T-helper 2 cell (primary cell): ENCODE results near the gene BACE2.
"Not testable (repeated sequence)": the region's sequence is repeated elsewhere in the genome, so short reads cannot be mapped to it uniquely, and the experiment has no call there.

Experiments used
- DNase-seq, 5 experiments: peaks; one replicate each; pipeline versions ENCODE4 v3.0.0 to v3.0.0-alpha.2; 2012 to 2022

Gene BACE2

GRCh38 chr21:41242238-41242829 is 74.4 kb downstream of the BACE2 start:
- no peak for DNase-seq

DNA sequence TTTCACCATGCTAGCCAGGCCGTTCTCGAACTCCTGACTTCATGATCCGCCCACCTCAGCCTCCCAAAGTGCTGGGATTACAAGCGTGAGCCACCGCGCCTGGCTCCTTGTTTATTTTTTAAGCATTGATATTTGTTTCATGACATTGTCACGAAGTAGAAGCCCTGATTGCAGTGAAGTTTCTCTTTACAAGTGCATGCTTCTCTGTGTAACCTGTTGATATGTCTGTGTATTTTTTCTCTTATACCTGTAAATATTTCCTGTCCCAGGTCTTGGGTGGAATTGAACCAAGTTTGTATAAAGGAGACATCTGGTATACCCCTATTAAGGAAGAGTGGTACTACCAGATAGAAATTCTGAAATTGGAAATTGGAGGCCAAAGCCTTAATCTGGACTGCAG is 75.1 kb downstream of the BACE2 start:
- DNase-seq: no peak

DNA sequence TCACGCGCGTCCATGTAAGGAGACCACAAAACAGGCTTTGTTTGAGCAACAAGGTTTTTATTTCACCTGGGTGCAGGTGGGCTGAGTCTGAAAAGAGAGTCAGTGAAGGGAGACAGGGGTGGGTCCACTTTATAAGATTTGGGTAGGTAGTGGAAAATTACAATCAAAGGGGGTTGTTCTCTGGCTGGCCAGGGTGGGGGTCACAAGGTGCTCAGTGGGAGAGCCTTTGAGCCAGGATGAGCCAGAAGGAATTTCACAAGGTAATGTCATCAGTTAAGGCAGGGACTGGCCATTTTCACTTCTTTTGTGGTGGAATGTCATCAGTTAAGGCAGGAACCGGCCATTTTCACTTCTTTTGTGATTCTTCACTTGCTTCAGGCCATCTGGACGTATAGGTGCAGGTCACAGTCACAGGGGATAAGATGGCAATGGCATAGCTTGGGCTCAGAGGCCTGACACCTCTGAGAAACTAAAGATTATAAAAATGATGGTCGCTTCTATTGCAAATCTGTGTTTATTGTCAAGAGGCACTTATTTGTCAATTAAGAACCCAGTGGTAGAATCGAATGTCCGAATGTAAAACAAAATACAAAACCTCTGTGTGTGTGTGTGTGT is 76.4 kb downstream of the BACE2 start:
- DNase-seq: not testable (repeated sequence)

DNA sequence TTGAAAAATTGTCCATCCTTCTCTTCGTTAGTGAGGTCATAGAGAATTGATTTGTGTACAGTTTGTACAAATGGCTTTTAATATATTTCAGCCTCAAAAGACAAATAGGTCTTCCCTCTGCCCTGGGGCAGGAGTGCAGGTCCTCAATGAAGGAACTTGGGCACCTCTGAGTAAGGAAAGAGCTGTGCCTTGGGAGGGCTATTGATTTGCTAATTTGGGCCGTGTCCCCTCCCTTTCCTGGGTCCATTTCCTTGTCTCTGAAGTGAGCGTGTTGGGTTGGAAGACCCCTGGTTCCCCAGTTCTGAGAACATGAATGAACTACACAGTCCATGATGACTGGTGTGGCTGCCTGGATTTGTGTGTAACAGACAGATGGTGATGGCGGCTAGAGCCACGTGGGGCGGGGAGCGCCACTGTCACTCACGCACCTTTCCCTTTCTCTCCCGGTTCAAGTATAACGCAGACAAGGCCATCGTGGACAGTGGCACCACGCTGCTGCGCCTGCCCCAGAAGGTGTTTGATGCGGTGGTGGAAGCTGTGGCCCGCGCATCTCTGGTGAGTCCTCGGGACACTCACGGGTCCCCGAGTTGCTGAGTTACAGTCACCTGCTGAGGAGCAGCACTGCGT is 77.7 kb downstream of the BACE2 start:
- DNase-seq: no peak

DNA sequence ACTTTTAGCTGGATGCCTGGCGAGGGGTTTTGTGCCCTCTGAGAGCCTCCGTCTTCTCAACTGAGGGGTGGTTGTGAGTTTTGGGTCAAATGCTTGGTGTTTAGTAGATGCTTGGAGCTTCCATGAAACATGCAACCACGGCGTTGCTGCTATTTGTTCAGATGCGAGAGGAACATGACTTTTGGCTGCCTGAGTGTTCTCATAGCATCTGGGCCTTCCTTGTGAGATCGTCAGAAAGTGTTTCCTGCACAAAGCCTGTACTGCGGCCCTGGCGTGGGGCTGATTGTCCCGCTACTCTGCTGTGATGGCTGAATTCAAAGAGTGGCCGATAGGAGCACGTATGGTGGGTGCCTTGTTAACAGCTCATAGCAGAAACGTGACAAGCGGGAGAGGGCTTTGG is 78.8 kb downstream of the BACE2 start:
- no peak for DNase-seq

GRCh38 chr21:41247561-41248545 is 79.9 kb downstream of the BACE2 start:
- no peak for DNase-seq

DNA sequence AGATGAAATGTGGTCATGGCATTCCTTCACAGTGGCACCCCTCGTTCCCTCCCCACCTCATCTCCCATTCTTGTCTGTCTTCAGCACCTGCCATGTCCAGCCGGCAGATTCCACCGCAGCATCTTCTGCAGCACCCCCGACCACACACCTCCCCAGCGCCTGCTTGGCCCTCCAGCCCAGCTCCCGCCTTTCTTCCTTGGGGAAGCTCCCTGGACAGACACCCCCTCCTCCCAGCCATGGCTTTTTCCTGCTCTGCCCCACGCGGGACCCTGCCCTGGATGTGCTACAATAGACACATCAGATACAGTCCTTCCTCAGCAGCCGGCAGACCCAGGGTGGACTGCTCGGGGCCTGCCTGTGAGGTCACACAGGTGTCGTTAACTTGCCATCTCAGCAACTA is 81.5 kb downstream of the BACE2 start:
- no peak for DNase-seq

GRCh38 chr21:41250519-41250918 is 82.6 kb downstream of the BACE2 start:
- DNase-seq: no peak

DNA sequence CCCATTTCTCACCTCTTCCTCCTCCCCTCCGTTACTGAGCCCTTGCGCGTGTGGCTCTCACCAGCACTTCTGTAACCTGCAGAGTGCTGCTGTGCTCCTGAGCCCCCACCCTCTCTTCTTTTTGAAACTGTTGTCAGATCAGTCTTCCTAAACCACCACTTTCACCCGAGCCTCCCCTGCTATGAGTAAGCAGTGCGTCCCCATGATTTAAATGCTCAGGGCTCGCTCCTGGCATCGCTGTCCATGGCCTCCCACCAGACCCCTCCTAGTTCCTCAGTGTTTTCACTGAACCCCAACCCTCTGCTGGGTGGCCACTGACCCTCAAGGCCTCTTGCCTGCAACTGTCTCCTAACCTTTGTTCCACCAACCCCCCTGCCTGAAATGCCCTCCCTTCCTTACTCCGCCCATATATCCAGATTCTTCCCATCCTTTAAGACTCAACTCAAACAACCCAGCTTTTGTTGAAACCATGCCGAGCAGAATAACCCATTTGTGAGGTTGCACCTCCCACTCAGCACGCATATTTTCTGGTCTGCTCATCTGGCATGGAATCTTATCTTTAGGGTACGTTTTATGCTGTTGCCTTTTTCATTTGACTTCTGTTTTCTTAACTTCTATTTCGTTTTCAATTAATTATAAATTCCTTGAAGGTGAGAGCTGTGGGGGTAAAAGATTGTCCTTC is 84.1 kb downstream of the BACE2 start:
- no peak for DNase-seq

- no peak for DNase-seq
Observed at GRCh38 chr21:41254090-41254700, 86.2 kb downstream of the BACE2 start.

DNA sequence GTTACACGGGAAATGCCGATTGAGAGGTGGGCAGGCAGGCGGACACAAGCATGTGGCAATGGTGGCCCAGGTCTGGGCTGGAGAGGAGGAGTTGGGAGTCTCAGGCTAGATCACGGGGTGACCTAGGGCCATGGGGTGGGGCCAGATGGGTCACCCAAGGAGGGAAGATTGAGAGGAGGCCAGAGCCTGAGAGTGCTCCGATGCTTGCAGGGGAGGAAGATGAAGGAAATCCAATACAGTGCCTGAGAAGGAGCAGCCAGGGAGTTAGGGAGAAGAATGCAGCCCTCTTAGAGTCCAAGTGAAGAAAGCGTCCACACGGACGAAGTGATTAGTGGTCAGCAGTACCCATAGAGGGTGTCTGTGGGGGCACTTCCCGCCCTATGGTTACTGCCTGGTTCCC is 87.2 kb downstream of the BACE2 start:
- no peak for DNase-seq

- DNase-seq: not testable (repeated sequence)
Observed at GRCh38 chr21:41256231-41256630, 88.3 kb downstream of the BACE2 start.

- DNase-seq: no peak
Observed at GRCh38 chr21:41256771-41257702, 89.1 kb downstream of the BACE2 start.

GRCh38 chr21:41258617-41259016 is 90.7 kb downstream of the BACE2 start:
- DNase-seq: no peak

DNA sequence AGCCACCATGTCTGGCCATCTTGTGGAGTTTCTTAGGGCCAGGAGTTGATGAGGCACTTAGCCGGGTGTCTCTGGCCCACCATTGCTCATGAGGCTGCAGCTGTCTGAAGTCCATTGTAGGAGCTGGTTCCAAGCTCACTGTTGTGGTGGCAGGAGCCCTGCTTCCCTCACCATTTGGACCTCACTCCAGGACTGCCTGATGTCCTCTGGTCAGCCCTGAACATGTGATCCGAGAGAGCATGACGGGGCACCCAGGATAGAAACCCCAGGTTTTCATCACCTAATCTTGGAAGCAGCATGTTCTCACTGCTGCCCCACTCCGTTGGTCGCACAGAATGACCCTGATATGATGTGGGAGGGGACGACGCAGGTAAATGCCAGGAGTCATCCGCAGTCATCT is 92.5 kb downstream of the BACE2 start:
- DNase-seq: no peak

DNA sequence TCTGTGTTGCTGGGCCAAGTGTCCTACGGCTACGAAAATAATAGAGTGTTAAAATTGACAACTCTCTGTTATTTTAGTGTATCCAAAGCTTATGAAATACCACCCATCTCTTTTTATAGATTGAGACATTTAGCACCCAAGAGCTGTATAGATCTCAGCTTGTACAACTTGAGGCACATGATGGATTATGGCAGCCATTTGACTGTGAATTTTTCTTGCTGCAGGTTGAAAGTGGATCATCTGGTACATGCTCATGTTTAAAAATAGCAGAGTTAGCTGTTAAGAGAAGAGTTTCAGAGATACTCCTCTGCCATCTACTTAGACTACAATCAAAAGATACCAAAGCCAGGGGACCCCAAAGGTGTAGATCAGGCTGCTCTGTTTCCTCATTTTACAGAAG is 99.4 kb downstream of the BACE2 start:
- no peak for DNase-seq

DNA sequence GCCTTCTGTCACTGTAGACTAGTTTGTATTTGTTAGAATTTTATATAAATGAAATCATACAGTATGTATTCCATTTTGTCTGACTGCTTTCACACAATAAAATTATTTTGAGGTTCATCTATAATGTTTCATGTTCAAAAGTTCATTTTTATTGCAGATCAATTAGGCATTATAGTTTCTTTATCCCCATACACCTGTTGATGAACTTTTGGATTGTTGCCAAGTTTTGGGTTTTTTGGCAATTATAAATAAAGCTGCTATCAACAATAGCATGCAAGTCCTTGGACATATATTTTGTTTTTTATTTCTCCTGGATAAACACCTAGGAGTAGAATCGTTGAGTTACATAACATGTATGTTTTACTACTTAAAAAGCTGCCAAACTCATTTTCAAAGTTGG is 101.6 kb downstream of the BACE2 start:
- no peak for DNase-seq

- DNase-seq: no peak
Observed at GRCh38 chr21:41277196-41277595, 109.2 kb downstream of the BACE2 start.

DNA sequence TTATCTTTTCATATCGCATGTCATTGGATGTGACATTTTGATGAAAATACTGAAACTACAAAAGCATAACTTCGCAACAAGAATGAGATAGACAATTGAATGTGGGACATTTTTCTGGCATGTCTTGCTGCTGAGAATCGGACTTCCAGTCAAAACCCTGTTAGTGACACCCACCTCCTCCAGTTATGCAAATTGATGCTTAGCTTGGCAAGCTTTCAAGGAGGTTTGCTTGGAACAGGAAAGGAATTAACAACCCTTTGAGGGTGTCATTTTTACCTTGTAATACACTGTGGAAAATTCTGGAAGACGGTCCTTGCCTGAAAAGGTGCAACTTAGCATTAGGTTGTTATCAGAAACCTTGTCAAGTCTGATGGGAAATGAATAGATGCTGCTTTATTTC is 109.9 kb downstream of the BACE2 start:
- no peak for DNase-seq

- DNase-seq: no peak
Observed at GRCh38 chr21:41280115-41280919, 112.4 kb downstream of the BACE2 start.
